Stimulated activated effector memory CD8-positive, alpha-beta T cell treated with anti-CD3 and anti-CD28 coated beads, Interleukin-12 subunit alpha, Interleukin-12 subunit beta, amount 100 ng/mL, for 72 hours (primary cell): ENCODE measurements around the gene WDR38.

ENCODE experiments used
- ATAC-seq: fragments of 150-1000 bp; cut with Tn5 transposase; 2 replicates; pipeline ENCODE4 v1.10.0; 2021
- DNase-seq, 2 donors: peaks; one replicate each; pipeline ENCODE4 v3.0.0; 2021 to 2022; ENCODE audit warnings: low spot score in 2 of 2
- H3K27ac Mint-ChIP-seq: one replicate; pipeline ENCODE4 v1.8.0; 2022; ENCODE audit warnings: mild to moderate bottlenecking, mixed read lengths
- H3K36me3 Mint-ChIP-seq: one replicate; pipeline ENCODE4 v1.8.0; 2022; ENCODE audit warnings: mild to moderate bottlenecking, mixed read lengths
- H3K4me1 Mint-ChIP-seq: one replicate; pipeline ENCODE4 v1.8.0; 2022; ENCODE audit warnings: mixed read lengths
- H3K4me3 Mint-ChIP-seq: one replicate; pipeline ENCODE4 v1.8.0; 2022; ENCODE audit warnings: mild to moderate bottlenecking, mixed read lengths
- H3K9me3 Mint-ChIP-seq: one replicate; pipeline ENCODE4 v1.8.0; 2022; ENCODE audit warnings: mixed read lengths

Gene WDR38

GRCh38 chr9:124852829-124853531 is at the start of gene WDR38:
TSS of gene WDR38 (plus strand) at chr9:124853460. CDS start at chr9:124853532, 72 bp downstream.
- DNase-seq = peak; percentile 89 to 93
- peak; percentile 91 for ATAC-seq
- no peaks in the 10 kb centered on the region for H3K9me3 Mint-ChIP-seq
- H3K4me1 Mint-ChIP-seq = peaks cover 30% of the 10 kb centered on the region
- H3K36me3 Mint-ChIP-seq = peaks cover 21% of the 10 kb centered on the region
- H3K27ac Mint-ChIP-seq = peak within 1 kb of the TSS; percentile 90
- H3K4me3 Mint-ChIP-seq = peak within 1 kb of the TSS; percentile 66

DNA sequence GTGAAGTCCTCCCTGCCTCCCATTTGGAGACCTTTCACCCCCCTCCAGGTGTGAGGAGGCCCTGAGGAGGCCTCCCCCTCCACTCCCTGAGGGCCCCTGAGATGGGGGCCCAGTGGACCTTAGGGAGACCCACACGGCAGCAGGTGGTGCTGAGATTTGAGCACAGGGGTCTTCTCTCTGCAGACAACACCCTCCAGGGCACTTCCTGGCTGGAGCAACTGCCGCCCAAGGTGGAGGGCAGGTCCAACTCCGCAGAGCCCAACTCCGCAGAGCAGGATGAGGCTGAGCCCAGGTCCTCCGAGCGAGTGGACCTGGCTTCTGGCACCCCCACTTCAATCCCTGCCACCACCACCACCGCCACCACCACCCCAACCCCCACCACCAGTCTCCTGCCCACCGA is 49.3 kb upstream of the WDR38 start:
- Mint-ChIP-seq H3K9me3 (no peaks in the 10 kb centered on the region), H3K4me1 (no peaks in the 10 kb centered on the region), H3K36me3 (no peaks in the 10 kb centered on the region), H3K27ac (no peak overlapping the region), H3K4me3 (no peak overlapping the region)
- ATAC-seq = no peak
- DNase-seq = no peak

- Mint-ChIP-seq H3K27ac (no peak overlapping the region), H3K9me3 (no peaks in the 10 kb centered on the region), H3K4me1 (no peaks in the 10 kb centered on the region), H3K4me3 (no peak overlapping the region), H3K36me3 (no peaks in the 10 kb centered on the region)
- no peak for ATAC-seq
- DNase-seq = no peak
Observed at GRCh38 chr9:124805186-124805585, 48.1 kb upstream of the WDR38 start.

DNA sequence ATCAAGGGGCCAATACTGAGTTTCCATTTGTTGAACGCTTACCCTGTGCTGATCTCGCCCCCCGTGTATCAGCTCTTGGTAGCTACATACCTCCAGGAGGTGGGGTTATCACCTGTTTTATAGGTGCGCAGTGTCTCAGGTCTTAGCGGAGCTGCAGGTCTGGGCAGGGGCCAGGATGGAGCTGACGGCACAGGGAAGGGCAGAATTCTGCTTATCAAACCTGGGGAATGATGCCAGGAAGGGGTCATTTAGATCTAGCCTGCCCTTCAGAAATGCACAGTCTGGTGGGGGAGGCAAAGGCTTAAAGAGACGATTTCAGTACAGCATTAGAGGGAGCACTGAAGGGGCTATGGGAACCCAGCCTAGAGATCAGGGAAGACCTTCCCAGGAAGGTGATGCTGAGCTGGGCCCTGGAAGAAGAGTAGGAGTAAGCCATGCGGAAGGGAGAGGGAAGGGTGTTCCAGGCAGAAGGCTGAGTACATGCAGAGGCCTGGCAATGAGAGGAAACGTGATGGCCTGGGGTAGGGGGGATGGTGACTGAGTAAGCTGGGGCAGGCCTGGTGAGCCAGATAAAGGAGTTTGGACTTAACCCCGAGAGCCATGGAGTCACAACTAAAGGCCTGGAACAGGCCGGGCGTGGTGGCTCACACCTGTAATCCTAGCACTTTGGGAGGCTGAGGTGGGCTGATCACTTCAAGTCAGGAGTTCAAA is 44.9 kb upstream of the WDR38 start:
- H3K36me3 Mint-ChIP-seq = no peaks in the 10 kb centered on the region
- H3K4me1 Mint-ChIP-seq = no peaks in the 10 kb centered on the region
- H3K4me3 Mint-ChIP-seq = no peak overlapping the region
- H3K9me3 Mint-ChIP-seq = no peaks in the 10 kb centered on the region
- H3K27ac Mint-ChIP-seq = no peak overlapping the region
- ATAC-seq (no peak), DNase-seq (no peak)

GRCh38 chr9:124809211-124809610 is 44.0 kb upstream of the WDR38 start:
- DNase-seq (no peak), ATAC-seq (no peak)
- H3K36me3 Mint-ChIP-seq = no peaks in the 10 kb centered on the region
- H3K27ac Mint-ChIP-seq = no peak overlapping the region
- no peak overlapping the region for H3K4me3 Mint-ChIP-seq
- no peaks in the 10 kb centered on the region for H3K4me1 Mint-ChIP-seq
- no peaks in the 10 kb centered on the region for H3K9me3 Mint-ChIP-seq

DNA sequence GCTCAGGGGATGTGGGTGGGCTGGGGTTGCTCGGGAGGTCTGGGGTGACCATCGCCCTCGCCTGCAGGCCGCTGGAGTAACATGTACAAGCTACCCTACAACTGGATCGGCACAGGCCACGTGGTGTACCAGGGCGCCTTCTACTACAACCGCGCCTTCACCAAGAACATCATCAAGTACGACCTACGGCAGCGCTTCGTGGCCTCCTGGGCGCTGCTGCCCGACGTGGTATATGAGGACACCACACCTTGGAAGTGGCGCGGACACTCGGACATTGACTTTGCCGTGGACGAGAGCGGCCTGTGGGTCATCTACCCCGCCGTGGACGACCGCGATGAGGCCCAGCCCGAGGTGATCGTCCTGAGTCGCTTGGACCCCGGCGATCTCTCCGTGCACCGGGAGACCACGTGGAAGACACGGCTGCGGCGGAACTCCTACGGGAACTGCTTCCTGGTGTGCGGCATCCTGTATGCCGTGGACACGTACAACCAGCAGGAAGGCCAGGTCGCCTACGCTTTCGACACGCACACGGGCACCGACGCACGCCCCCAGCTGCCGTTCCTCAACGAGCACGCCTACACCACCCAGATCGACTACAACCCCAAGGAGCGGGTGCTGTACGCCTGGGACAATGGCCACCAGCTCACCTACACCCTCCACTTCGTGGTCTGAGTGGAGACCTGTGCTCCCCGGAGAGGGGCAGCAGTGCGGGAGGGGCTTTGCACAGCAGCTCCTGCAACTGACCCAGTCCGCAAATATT is 43.3 kb upstream of the WDR38 start:
- ATAC-seq (no peak), DNase-seq (no peak)
- Mint-ChIP-seq H3K27ac (no peak overlapping the region), H3K4me3 (no peak overlapping the region), H3K4me1 (no peaks in the 10 kb centered on the region), H3K9me3 (no peaks in the 10 kb centered on the region), H3K36me3 (no peaks in the 10 kb centered on the region)

GRCh38 chr9:124810663-124811355 is 42.5 kb upstream of the WDR38 start:
- ATAC-seq = peak; percentile 26
- H3K4me3 Mint-ChIP-seq = no peak overlapping the region
- H3K9me3 Mint-ChIP-seq = no peaks in the 10 kb centered on the region
- H3K4me1 Mint-ChIP-seq = no peaks in the 10 kb centered on the region
- H3K36me3 Mint-ChIP-seq = no peaks in the 10 kb centered on the region
- no peak for DNase-seq
- no peak overlapping the region for H3K27ac Mint-ChIP-seq

GRCh38 chr9:124812441-124812876 is 40.8 kb upstream of the WDR38 start:
- Mint-ChIP-seq H3K4me3 (no peak overlapping the region), H3K9me3 (no peaks in the 10 kb centered on the region), H3K4me1 (no peaks in the 10 kb centered on the region), H3K36me3 (no peaks in the 10 kb centered on the region), H3K27ac (no peak overlapping the region)
- ATAC-seq = no peak
- DNase-seq = no peak

- ATAC-seq = no peak
- peaks cover 1% of the 10 kb centered on the region for H3K4me1 Mint-ChIP-seq
- H3K36me3 Mint-ChIP-seq = no peaks in the 10 kb centered on the region
- H3K9me3 Mint-ChIP-seq = no peaks in the 10 kb centered on the region
- no peak overlapping the region for H3K27ac Mint-ChIP-seq
- DNase-seq = no peak
- H3K4me3 Mint-ChIP-seq = no peak overlapping the region
Observed at GRCh38 chr9:124813041-124813440, 40.2 kb upstream of the WDR38 start.

GRCh38 chr9:124813501-124814163 is 39.6 kb upstream of the WDR38 start:
- no peaks in the 10 kb centered on the region for H3K9me3 Mint-ChIP-seq
- H3K36me3 Mint-ChIP-seq = no peaks in the 10 kb centered on the region
- peaks cover 7% of the 10 kb centered on the region for H3K4me1 Mint-ChIP-seq
- ATAC-seq (no peak), DNase-seq (no peak)
- no peak overlapping the region for H3K27ac Mint-ChIP-seq
- H3K4me3 Mint-ChIP-seq = no peak overlapping the region

GRCh38 chr9:124814164-124814535 is 39.1 kb upstream of the WDR38 start:
- H3K4me1 Mint-ChIP-seq = peaks cover 7% of the 10 kb centered on the region
- no peaks in the 10 kb centered on the region for H3K9me3 Mint-ChIP-seq
- no peak overlapping the region for H3K4me3 Mint-ChIP-seq
- no peak overlapping the region for H3K27ac Mint-ChIP-seq
- H3K36me3 Mint-ChIP-seq = no peaks in the 10 kb centered on the region
- DNase-seq (no peak), ATAC-seq (no peak)

- H3K36me3 Mint-ChIP-seq = no peaks in the 10 kb centered on the region
- H3K4me3 Mint-ChIP-seq = no peak overlapping the region
- ATAC-seq = no peak
- no peaks in the 10 kb centered on the region for H3K9me3 Mint-ChIP-seq
- H3K27ac Mint-ChIP-seq = no peak overlapping the region
- H3K4me1 Mint-ChIP-seq = peaks cover 7% of the 10 kb centered on the region
- DNase-seq = no peak
Observed at GRCh38 chr9:124815601-124816000, 37.7 kb upstream of the WDR38 start.

GRCh38 chr9:124818431-124819281 is 34.6 kb upstream of the WDR38 start:
- Mint-ChIP-seq H3K4me1 (peaks cover 7% of the 10 kb centered on the region), H3K4me3 (no peak overlapping the region), H3K36me3 (no peaks in the 10 kb centered on the region), H3K27ac (no peak overlapping the region), H3K9me3 (no peaks in the 10 kb centered on the region)
- no peak for DNase-seq
- ATAC-seq = peak; percentile 90
